GM21737 (cell line): ENCODE results near the gene SNAI1.

Source experiments
- ATAC-seq: cut with Tn5 transposase; IDR thresholded peaks from one replicate; pipeline ENCODE4 v1.9.1; 2021; ENCODE audit warnings: mild to moderate bottlenecking, moderate library complexity; ENCODE audit not compliant: unreplicated experiment

SNAI1 gene

GRCh38 chr20:50032955-50033666, 50.3 kb downstream of the SNAI1 start:
- ATAC-seq = no peak

DNA sequence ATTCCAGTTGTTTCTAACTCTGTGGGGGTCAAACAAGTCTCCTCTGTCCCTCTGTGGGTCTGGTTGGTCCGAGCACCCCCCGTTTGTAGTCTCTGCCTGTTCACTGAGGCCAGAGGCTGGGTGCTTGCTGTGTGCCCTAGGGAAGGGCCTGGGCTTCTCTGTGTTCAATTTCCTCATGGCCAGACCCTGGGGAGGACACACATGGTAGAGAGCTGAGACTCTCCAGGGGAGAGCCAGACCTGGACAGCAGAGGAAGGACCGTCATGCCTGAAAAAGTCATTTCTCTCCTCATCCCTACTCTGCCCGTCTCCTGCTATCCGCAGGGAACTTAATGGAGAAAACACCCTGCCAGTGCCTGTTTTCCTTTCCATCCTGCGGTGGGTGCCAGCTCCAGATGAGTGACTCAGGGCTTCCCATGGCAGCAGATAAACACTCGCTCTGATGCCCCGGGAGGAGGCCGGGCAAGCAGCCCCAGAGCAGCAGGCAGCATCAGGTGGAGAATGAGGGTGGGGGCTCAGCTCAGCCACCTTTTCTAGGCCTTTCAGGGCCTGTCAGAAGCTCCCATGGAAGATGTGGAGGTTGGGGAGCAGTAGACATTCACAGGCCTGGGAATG, 51.9 kb downstream of the SNAI1 start:
- no peak for ATAC-seq

GRCh38 chr20:50036703-50037102, 53.9 kb downstream of the SNAI1 start:
- ATAC-seq = no peak

- no peak for ATAC-seq
These were observed 54.3 kb downstream of the SNAI1 start for GRCh38 chr20:50037123-50037522.

DNA sequence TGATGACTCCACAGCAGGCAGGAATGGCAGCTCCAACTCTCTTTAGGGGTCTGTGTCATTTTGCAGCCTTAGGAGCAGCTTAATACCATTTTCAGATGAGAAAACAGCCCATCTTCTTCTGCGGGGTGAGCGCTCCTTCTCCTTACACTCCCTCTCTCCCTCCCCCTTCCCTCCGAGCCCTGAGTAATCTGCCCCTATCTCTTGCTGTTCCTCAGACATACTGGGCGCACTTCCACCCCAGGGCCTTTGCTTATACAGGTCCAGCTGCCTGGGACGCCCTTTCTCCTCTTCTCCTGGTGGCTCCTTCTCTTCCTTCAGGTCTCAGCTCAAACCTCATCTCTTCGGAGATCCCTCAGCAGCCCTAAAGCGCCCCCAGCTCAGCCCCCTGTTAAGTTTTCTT, 54.8 kb downstream of the SNAI1 start:
- ATAC-seq = no peak

GRCh38 chr20:50038169-50038568, 55.4 kb downstream of the SNAI1 start:
- ATAC-seq = no peak
